ENCODE data around the gene CCT3.

- TF ChIP-seq CTCF (IDR thresholded peaks at IDR 0.05; ENCODE audit: insufficient read depth, low read length) (no peak), POLR2AphosphoS5 (IDR thresholded peaks at IDR 0.05; ENCODE audit: low read depth) (no peak), GABPA (IDR thresholded peaks at IDR 0.05; ENCODE audit: low read depth) (no peak), SPI1 (IDR thresholded peaks at IDR 0.05; ENCODE audit: borderline replicate concordance, low read depth) (no peak), REST (IDR thresholded peaks at IDR 0.05; ENCODE audit: insufficient replicate concordance, low read depth) (no peak)
Measured at GRCh38 chr1:156263288-156263655, 74.8 kb downstream of the CCT3 start.

All from HL-60 (cell line).